ENCODE results near the gene CXXC1. TPM values are rescaled to one million over a fixed set of nuclear protein-coding genes. Genes with fewer than 3 reads are reported as not detected.

The CXXC1 gene
- total and polyA plus RNA-seq, 2 donors (not counting 3 experiments of a cell fraction or from before 2014, with no cell fraction given) = 64.4 to 128 TPM

DNA sequence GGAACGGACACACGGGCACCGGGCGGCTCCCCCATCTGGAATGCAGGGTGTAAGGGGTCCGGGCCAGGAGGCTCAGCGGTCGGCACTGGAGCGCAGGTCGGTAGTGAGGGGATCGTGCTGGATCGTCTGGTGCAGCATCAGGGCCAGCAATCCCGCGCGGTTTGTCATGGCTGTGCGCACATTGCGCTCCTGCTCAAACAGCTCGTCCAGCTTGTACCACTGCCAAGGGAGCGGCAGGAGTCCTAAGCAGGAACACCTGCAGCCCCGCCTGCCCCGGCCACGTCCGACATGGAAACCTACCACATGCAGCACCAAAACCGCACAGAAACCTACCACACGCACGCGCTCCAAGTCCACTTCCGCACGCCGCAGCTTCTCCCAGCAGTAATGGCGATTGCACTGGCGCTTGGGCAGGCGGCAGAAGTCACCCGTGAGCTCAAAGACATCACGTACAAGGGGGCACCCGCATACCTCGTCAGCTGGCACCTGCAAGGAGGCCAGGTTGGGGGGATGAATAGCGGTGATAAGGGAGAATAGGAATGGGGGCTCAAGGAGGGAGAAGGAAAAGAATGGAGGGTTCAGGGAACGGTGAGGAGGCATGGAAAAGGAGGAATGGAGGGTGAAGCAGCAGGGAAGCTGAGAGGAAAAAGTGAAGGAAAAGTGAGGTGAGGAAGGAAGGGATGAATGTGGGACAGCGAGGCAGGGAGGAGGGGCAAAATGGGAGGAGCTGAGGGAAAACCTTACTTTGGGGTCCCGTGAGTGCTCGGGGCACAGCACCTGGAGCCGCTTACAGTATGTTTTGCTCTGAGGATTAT lies 4.8 kb downstream of the CXXC1 start:
- dilution Hi-C loops (cut with MboI; ENCODE audit: extremely low pct_ligation_motif_present, low sequenced_read_pairs) (no loop called here), intact Hi-C loops (cut with micrococcal nuclease) (loop anchor here (5.0 kb wide), 2 partner anchors 790 to 915 kb away; partner anchors contain the start of genes MEX3C and RPL17)
- Histone ChIP-seq H3K9ac (replicated peaks; ENCODE audit: extremely low read depth, insufficient read depth, low read length) (no peak overlapping the region), H3K36me3 (ENCODE audit: control insufficient read depth in 2 of 2, extremely low read depth in 1 of 2, insufficient read depth in 2 of 2, low read length in 2 of 2) (peaks cover 0 to 26% of the 10 kb centered on the region in 2 experiments), H3K4me3 (replicated peaks in 1 of 3; ENCODE audit: insufficient read depth in 1 of 3, low read depth in 1 of 3, low read length in 3 of 3) (no peak overlapping the region), H3K27me3 (ENCODE audit: control insufficient read depth in 2 of 2, insufficient read depth in 2 of 2, low read length in 2 of 2) (no peaks in the 10 kb centered on the region), H2AFZ (ENCODE audit: low read depth, low read length) (no peak overlapping the region), H3K79me2 (ENCODE audit: control insufficient read depth, insufficient read depth, low read length) (peaks cover 40% of the 10 kb centered on the region), H3K4me2 (ENCODE audit: insufficient read depth, low read length) (no peak overlapping the region), H3K9me1 (replicated peaks; ENCODE audit: control insufficient read depth, extremely low read depth, insufficient read depth, low read length) (no peaks in the 10 kb centered on the region), H4K20me1 (replicated peaks; ENCODE audit: control insufficient read depth, extremely low read depth, insufficient read depth, low read length) (no peaks in the 10 kb centered on the region), H3K9me3 (replicated peaks; ENCODE audit: control insufficient read depth, insufficient read depth, low read length) (no peaks in the 10 kb centered on the region), H3K4me1 (ENCODE audit: control insufficient read depth, extremely low read depth, insufficient read depth, low read length) (peaks cover 28% of the 10 kb centered on the region), H3K27ac (ENCODE audit: insufficient read depth, low read depth, low read length) (no peak overlapping the region)
- TF ChIP-seq POLR2AphosphoS5 (IDR thresholded peaks at IDR 0.05; ENCODE audit: insufficient read depth, low read depth, low read length) = no peak
- TF ChIP-seq JUN (IDR thresholded peaks at IDR 0.05; ENCODE audit: borderline replicate concordance, insufficient read depth, insufficient read length, low read depth) = no peak
- no peak for TF ChIP-seq MYC (IDR thresholded peaks at IDR 0.05; ENCODE audit: low read depth, low read length)
- no peak for TF ChIP-seq FOS (IDR thresholded peaks at IDR 0.05; ENCODE audit: borderline replicate concordance, insufficient read depth, low read length)
- no peak for TF ChIP-seq POLR2A (IDR thresholded peaks at IDR 0.05; ENCODE audit: low read depth, low read length)
- TF ChIP-seq EZH2 (IDR thresholded peaks at IDR 0.05; ENCODE audit: borderline replicate concordance, low read depth, low read length, severe bottlenecking) = no peak
- TF ChIP-seq, protein P1, sequence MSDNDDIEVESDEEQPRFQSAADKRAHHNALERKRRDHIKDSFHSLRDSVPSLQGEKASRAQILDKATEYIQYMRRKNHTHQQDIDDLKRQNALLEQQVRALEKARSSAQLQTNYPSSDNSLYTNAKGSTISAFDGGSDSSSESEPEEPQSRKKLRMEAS (IDR thresholded peaks at IDR 0.05; ENCODE audit: insufficient read depth, insufficient read length) = no peak
- no peak for TF ChIP-seq GATA2 (IDR thresholded peaks at IDR 0.05; ENCODE audit: insufficient read depth, insufficient read length, low read depth, low read length)
- no peak for TF ChIP-seq CTCF (IDR thresholded peaks at IDR 0.05; ENCODE audit: extremely low read depth in 1 of 2, insufficient read depth in 1 of 2, low read depth in 1 of 2, low read length in 2 of 2)
- DNase-seq (ENCODE audit: low read depth, low spot score) = no peak
- no TSS peak for BruUV-seq (replicated peaks)
- CTCF ChIA-PET = interaction anchor here (2.7 kb wide), 1 partner anchor 74 kb away, joined by 14 read pairs; no protein-coding TSS in a partner anchor
- FAIRE-seq = no peak
- POLR2A ChIA-PET = interaction anchor here (0.6 kb wide), 1 partner anchor 664 kb away, joined by 5 read pairs; no protein-coding TSS in a partner anchor

Measured in endothelial cell of umbilical vein (primary cell).